Esophagus muscularis mucosa (tissue), 3 donors: ENCODE results near the gene MGAT4A.

ENCODE experiments used
- POLR2A ChIP-seq: fragments of 450-650 bp; IDR thresholded peaks from one replicate; pipeline ENCODE4 v1.6.1; 2017; ENCODE audit warnings: antibody characterized with exemption, moderate library complexity, mild to moderate bottlenecking, low read depth
- TF ChIP-seq, protein P1 (sequence below), 3 experiments: fragments of 200-600 bp in 2 of 3; fragments of 450-650 bp in 1 of 3; sonication (generic) in 2 of 3; IDR thresholded peaks; one replicate each; pipeline ENCODE4 v1.5.1; 2017 to 2019; ENCODE audit warnings: antibody characterized with exemption in 3 of 3, mild to moderate bottlenecking in 2 of 3, moderate library complexity in 1 of 3

DNA sequence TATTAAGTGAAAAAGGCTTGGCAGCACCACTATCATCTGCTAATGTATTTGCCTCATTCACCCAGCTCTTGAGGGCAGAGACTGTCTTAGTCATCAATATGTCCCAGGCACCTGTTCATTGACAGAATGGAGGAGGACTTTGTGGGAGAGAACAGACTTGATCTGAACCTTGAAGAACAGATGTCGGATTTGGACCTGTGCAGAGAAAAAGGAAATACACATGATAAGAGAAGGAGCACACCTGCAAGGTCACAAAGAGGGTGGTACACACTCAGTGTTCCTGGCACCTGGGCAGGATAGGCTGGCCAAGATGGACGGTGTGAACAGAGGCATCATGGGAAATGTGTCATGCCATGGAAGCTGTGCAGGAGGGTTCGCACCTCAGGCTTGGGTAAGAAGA lies 7.4 kb upstream of the MGAT4A start:
- TF ChIP-seq POLR2A, result no peak
- TF ChIP-seq, protein P1, sequence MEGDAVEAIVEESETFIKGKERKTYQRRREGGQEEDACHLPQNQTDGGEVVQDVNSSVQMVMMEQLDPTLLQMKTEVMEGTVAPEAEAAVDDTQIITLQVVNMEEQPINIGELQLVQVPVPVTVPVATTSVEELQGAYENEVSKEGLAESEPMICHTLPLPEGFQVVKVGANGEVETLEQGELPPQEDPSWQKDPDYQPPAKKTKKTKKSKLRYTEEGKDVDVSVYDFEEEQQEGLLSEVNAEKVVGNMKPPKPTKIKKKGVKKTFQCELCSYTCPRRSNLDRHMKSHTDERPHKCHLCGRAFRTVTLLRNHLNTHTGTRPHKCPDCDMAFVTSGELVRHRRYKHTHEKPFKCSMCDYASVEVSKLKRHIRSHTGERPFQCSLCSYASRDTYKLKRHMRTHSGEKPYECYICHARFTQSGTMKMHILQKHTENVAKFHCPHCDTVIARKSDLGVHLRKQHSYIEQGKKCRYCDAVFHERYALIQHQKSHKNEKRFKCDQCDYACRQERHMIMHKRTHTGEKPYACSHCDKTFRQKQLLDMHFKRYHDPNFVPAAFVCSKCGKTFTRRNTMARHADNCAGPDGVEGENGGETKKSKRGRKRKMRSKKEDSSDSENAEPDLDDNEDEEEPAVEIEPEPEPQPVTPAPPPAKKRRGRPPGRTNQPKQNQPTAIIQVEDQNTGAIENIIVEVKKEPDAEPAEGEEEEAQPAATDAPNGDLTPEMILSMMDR (IDR thresholded peaks at IDR 0.05), result no peak
